Measurements from ENCODE around the gene SPDYE2B.
"Not testable (repeated sequence)": the region's sequence is repeated elsewhere in the genome, so short reads cannot be mapped to it uniquely, and the experiment has no call there.

Gene SPDYE2B, protein sequence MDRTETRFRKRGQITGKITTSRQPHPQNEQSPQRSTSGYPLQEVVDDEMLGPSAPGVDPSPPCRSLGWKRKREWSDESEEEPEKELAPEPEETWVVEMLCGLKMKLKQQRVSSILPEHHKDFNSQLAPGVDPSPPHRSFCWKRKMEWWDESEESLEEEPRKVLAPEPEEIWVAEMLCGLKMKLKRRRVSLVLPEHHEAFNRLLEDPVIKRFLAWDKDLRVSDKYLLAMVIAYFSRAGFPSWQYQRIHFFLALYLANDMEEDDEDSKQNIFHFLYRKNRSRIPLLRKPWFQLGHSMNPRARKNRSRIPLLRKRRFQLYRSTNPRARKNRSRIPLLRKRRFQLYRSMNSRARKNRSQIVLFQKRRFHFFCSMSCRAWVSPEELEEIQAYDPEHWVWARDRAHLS

DNA sequence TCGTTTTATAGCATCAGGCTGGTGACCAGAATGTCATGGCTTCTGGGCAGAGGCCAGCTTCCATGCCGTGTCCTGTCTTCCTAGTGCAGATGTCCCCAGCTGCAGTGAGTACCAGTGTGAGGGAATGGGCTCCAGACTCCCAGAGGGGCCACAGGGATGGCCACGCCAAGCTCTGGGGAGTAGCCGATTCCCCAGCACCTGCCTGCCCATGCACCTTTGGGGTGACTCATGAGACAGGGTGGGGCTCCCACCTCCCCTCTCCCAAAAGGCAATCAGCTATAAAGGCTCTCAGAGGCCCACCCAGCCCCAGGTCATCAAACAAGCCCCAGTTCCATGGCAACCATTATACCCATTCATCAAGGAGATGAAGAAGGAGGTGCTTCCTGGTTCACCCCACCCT is at the start of gene SPDYE2B:
Gene SPDYE2B, plus strand, starts transcription at position 396 of the 400 bp plus-strand sequence. CDS start 2,030 bp downstream, outside the sequence.
- DNase-seq (ENCODE audit: insufficient read length, low spot score); FAIRE-seq: not testable (repeated sequence)

GRCh38 chr7:102602317-102602716 is 47.8 kb upstream of the SPDYE2B start:
- DNase-seq (ENCODE audit: insufficient read length, low spot score); FAIRE-seq: not testable (repeated sequence)

DNA sequence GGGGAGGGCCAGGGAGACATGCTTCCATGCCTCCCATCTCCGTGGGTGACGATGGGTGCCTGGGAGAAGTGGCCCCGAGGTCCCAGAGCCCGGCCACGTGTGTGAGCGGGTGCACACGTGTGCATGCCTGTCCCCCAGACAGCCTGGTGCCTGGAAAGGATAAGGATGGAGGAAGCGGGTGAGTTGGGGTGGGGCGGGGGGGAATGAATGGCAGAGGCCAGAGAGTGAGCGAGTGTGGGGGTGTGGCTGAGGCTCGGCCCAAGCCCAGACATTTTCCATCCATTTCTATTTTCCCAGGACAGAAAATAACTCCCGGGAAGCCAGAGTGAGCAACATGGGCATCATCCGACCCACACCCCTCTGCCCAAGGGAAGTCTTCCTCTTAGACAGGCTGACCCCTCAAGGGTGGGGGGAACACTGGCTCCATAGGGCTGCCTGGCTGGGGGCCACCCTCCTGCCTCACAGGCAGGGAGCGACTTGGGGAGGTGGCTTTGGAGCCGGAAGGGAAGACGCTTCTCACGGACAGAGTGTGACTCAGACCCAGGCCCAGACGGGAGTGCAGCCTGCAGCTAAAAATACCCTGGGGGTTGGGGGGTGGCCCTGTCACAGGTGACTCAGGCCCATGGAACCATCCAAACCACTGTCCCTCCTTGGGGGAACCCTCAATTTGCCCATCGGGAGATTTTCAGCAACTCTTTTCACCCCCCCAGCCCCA is 45.5 kb upstream of the SPDYE2B start:
- FAIRE-seq; DNase-seq (ENCODE audit: insufficient read length, low spot score): not testable (repeated sequence)

- not testable (repeated sequence) for DNase-seq (ENCODE audit: insufficient read length, low spot score); FAIRE-seq
Measured at GRCh38 chr7:102606848-102607247, 43.3 kb upstream of the SPDYE2B start.

GRCh38 chr7:102609734-102610133 is 40.4 kb upstream of the SPDYE2B start:
- FAIRE-seq; DNase-seq (ENCODE audit: insufficient read length, low spot score): not testable (repeated sequence)

DNA sequence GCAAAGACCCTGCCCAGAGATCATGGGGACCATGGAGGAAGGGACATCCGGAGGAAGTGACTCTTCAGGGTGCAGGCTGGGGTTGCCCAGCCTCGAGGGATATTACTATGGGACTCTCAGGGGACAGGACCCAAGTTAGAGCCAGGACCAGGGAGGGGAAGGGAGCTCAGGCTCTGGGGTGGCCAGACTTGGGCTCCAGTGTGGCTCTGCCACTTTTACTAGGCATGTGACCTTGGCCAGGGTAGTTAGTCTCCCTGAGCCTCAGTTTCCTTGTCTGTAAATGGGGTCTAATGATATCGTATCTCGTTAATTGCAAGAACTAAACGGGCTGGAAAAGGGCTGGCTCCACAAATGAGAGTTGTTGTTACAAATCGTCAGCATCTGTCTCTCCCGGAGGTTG is 39.7 kb upstream of the SPDYE2B start:
- DNase-seq (ENCODE audit: insufficient read length, low spot score); FAIRE-seq: not testable (repeated sequence)

DNA sequence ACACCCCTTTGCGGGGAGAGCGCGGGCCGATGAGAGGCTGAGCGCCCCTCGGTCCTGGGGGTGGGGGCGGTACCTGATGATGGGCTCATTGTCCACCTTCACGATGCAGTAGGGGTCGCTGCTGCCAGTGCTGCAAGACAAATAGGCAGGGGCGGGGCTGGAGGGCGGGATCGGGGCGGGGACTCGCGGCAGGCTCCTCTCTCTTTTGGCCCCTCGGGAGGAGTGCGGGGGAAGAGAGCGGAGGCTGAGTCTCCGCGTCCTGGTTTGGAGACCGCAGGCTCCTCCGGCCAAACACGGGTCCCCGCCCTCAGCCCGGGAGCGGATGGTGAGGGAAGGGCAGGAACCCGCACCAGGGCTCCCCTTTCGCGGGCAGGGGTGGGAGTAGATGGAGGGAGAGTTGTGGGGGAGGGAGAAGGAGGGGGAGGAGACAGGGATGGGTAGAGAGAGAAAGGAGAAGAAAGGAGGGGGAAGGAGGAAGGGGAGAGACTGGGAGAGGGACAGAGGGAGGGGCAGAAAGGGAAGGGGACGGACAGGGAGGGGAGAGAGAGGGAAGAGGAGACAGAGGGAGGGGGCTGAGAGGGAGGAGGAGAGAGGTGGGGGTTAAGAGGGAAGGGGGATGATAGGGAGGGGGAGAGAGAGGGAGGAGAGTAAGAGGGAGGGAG is 39.0 kb upstream of the SPDYE2B start:
- FAIRE-seq; DNase-seq (ENCODE audit: insufficient read length, low spot score): not testable (repeated sequence)

GRCh38 chr7:102611675-102612325 is 38.3 kb upstream of the SPDYE2B start:
- not testable (repeated sequence) for FAIRE-seq; DNase-seq (ENCODE audit: insufficient read length, low spot score)

DNA sequence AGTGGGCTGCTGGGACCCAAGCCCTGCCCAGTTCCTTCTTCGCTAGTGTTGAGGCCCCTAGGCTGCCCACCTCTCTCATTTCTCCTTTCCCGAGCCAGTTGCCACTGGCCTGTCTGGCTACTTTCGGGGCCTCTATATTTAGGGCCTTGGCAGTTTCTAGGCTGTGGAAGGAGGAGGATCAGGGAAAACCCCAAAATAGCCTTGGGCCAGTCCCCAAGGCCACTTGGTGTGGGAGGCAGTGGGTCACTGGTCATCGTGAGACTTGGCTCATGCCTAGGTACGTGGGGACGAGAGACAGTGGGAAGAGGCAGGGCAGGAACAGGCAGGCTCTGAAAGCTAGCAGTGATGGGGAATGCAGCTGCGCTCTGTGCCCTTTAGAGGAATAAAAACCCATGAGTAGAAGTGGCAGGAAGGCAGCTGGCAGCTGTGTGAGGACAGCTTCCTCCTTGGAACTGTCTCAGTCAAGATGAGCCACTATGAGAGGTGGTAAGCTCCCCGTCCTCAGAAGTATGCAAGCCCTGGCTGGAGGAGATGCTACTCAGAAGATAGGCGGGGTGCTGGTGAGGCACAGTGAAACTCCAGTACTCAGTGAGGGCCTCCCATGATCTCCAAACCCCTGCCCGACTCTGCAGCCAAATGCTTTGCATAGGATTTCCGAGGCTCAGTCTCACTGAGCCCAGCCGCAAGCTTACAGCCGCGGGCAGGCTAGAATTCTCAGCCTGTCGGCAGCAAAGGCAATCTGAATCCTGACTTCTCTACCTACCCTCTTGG is 36.4 kb upstream of the SPDYE2B start:
- FAIRE-seq = not testable (repeated sequence)

GRCh38 chr7:102614346-102614697 is 35.8 kb upstream of the SPDYE2B start:
- DNase-seq (ENCODE audit: insufficient read length, low spot score); FAIRE-seq: not testable (repeated sequence)

More for the DNA sequence above, 36.4 kb upstream of the SPDYE2B start:
- DNase-seq (ENCODE audit: insufficient read length, low spot score) = not testable (repeated sequence)

DNA sequence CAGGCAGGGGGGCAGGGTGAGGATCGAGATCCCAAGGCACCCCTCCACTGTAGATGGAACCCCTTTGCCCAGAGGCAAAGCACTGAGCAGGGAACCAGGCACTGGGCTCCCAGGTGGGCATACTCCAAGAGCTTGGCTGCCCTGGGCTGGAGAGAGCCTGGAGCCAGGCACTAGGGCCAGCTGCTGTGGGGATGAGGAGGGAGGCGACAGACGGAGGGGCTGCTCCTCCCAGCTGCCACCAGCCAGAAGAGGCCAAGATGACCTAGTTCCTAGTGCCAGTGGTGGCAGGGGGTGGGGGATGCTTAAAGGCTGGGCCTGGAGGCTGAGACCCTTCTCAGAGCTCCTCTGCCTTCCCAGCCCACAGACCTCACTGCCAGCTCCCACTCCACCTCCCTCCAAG is 35.2 kb upstream of the SPDYE2B start:
- not testable (repeated sequence) for DNase-seq (ENCODE audit: insufficient read length, low spot score); FAIRE-seq

- not testable (repeated sequence) for DNase-seq (ENCODE audit: insufficient read length, low spot score); FAIRE-seq
Measured at GRCh38 chr7:102615930-102616329, 34.2 kb upstream of the SPDYE2B start.

DNA sequence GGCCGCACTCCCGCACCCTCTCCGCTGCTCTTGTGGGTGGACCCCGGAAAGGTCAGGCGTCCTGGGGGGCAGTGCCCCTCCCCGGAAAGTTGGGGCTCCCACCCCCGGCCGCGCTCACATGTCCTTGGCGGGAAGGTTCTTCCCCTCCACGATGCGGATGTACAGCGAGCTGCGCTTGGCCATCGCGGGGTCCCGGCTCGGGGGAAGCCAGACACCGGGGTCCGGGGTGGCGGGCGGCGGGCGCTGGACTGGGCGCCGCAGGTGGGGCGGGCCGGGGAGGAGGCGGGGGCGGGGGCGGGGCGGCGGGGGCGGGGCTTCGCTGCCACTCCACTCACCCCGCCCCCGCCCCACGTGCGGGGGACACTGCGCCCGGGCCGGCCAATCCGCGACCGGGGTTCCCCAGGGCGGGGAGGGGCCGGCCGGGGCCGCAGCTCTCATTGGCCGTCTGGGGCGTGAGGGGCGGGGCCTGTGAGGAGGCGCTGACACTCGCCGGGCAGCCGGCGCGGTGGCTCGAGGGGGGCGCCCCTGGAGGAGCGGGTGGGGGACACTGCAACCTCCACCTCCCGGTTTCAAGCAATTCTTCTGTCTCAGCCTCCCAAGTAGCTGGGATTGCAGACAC is 33.5 kb upstream of the SPDYE2B start, which contains the start of gene RASA4:
Gene RASA4, minus strand, starts transcription at position 250 of the 619 bp plus-strand sequence. Its CDS starts 67 bp downstream, at position 183.
- not testable (repeated sequence) for FAIRE-seq; DNase-seq (ENCODE audit: insufficient read length, low spot score)

DNA sequence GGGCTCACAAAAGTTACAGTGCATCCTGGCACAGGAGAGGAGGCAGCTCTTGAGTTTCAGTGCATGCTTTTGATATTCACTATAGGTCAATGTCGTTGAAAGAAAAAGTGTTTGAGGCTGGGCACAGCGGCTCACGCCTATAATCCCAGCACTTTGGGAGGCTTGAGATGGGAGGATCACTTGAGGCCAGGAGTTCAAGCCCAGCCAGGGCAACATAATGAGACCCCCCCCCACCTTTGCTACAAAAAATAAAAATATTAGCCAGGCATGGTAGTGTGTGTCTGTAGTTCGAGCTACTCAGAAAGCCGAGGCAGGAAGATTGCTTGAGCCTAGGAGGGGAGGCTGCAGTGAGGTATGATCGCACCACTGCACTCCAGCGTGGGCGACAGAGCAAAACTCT is 32.0 kb upstream of the SPDYE2B start:
- DNase-seq (ENCODE audit: insufficient read length, low spot score); FAIRE-seq: not testable (repeated sequence)

- not testable (repeated sequence) for DNase-seq (ENCODE audit: insufficient read length, low spot score); FAIRE-seq
Measured at GRCh38 chr7:102627271-102627904, 22.7 kb upstream of the SPDYE2B start.

DNA sequence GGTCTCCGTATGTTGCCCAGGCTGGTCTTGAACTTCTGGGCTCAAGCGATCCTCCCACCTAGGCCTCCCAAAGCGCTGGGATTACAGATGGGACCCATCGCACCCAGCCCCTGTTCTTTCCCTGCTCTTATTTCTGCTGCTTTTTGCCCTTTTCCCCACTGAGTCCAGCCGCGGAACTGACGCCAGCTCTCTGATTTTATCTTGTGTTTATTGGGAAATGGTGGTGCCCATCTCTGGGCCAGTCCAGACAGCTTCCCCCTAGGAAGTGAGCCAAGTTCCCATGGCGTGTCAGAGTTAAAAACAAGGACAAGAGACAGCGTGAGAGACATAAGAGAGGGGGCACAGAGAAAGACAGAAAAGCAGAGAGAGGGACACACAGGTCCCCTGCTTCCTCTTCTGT is 19.5 kb upstream of the SPDYE2B start:
- not testable (repeated sequence) for FAIRE-seq; DNase-seq (ENCODE audit: insufficient read length, low spot score)

DNA sequence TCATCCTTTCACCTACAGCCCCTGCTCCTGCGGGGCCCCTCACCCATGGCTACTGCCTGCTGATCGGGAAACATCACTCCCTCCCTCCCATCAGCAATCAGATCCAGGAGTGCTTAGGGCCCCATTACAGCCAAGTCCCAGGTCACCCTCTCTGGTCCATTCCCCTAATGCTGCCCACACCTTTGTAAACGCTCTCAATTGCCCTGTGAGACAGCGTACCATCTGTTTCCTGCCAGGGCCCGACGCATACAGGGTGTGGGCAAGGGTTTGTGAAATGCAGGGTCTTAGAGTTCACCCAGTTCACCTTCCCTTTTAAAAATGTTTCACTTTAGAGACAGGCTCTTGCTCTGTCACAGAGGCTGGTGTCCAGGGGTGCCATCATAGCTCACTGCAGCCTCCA is 15.8 kb upstream of the SPDYE2B start:
- DNase-seq (ENCODE audit: insufficient read length, low spot score); FAIRE-seq: not testable (repeated sequence)

- FAIRE-seq; DNase-seq (ENCODE audit: insufficient read length, low spot score): not testable (repeated sequence)
Measured at GRCh38 chr7:102635354-102635753, 14.8 kb upstream of the SPDYE2B start.

Data from HTR-8/SVneo (cell line).